WI38 (cell line): ENCODE results near the gene CSGALNACT2.

Source experiments
- H3K4me3 ChIP-seq: 2 replicates; pipeline ENCODE4 v1.5.1; 2011; ENCODE audit warnings: low read depth, mild to moderate bottlenecking, control low read depth, low read length
- CTCF ChIP-seq: IDR thresholded peaks from 2 replicates; pipeline ENCODE4 v1.5.1; 2012; ENCODE audit warnings: low read depth, mild to moderate bottlenecking, control low read depth, low read length

The CSGALNACT2 gene

GRCh38 chr10:43117777-43118583 lies 20.3 kb upstream of the CSGALNACT2 start:
- TF ChIP-seq CTCF, result no peak
- no peak overlapping the region for H3K4me3 ChIP-seq

- TF ChIP-seq CTCF, result no peak
- H3K4me3 ChIP-seq, result no peak overlapping the region
These were observed 19.4 kb upstream of the CSGALNACT2 start for GRCh38 chr10:43118631-43119415.

GRCh38 chr10:43119416-43120115 lies 18.7 kb upstream of the CSGALNACT2 start:
- TF ChIP-seq CTCF, result no peak
- no peak overlapping the region for H3K4me3 ChIP-seq

- H3K4me3 ChIP-seq, result no peak overlapping the region
- no peak for TF ChIP-seq CTCF
These were observed 17.9 kb upstream of the CSGALNACT2 start for GRCh38 chr10:43120116-43120928.

GRCh38 chr10:43120929-43121314 lies 17.3 kb upstream of the CSGALNACT2 start:
- TF ChIP-seq CTCF, result no peak
- H3K4me3 ChIP-seq, result no peak overlapping the region

- no peak overlapping the region for H3K4me3 ChIP-seq
- no peak for TF ChIP-seq CTCF
These were observed 16.8 kb upstream of the CSGALNACT2 start for GRCh38 chr10:43121444-43121843.
